Renal cortical epithelial cell (primary cell): ENCODE data around the gene ATP5F1B. TPM values are rescaled to one million over a fixed set of nuclear protein-coding genes. Genes with fewer than 3 reads are reported as not detected.
A peak's percentile ranks its signal among the peaks of the same experiment; 100 is the strongest.
"Not testable (repeated sequence)": the region's sequence is repeated elsewhere in the genome, so short reads cannot be mapped to it uniquely, and the experiment has no call there.

ENCODE experiments used
- DNase-seq: peaks from one replicate; pipeline ENCODE4 v3.0.0-alpha.2; 2011; ENCODE audit warnings: low read depth
- total RNA-seq: library from RNA; depleted of rRNA; stranded (reverse); fragments of >200 nt; gene quantifications from 2 replicates; pipeline ENCODE4 v1.2.3, GENCODE V29; 2014

The ATP5F1B gene
- 598 and 691 TPM in 2 replicates for total RNA-seq

DNA sequence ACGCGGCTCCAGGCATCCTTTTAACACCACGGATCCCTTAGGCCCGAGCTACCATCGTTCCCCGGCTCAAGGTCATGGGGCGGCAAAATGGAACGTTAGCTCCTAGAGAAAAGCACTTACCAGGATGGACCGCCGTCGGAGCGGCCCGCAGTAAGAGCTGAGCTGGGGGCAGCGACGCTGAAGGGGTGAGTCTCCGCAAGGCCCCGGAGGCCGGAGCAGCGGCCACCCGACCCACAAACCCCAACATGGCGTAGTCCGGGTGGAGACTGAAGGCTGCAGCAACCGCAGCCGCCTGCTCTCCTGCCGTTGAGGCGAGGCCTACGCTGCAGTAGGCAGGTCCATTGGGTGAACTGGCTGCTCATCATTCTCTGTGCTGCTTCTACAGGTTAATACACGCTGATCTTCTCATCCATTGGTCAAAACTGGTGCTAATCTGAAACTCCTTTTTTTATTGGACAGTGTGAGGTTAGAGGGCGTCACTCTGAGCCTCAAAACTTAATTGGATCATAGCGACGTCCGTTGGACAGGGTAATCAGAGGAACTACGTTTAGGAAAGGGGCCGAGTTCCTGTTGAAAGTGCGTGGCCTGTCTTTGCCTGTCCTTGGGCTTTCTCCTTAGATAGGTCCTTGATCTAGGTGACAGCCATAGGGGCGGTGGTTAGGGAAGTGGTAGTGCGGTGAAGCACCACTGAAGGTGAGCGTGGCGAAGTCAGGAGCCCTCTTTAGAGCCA, at the start of gene ATP5F1B:
TSS of gene ATP5F1B (minus strand) at position 268 of the 730 bp plus-strand sequence. CDS start at position 247, 21 bp downstream.
- DNase-seq = peak; percentile 100

DNA sequence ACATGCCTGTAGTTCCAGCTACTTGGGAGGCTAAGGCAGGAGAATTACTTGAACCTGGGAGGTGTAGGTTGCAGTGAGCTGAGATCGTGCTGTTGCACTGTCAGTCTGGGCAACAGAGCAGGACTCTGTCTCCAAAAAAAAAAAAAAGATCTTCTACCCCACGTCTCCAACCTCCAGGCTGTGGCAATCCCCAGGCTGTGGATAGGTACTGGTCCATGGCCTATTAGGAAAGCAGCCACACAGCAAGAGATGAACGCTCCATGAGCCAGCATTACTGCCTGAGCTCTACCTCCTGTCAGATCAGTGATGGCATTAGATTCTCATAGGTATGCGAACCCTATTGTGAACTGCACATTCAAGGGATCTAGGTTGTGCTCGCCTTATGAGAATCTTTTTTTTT, 48.4 kb upstream of the ATP5F1B start:
- DNase-seq = no peak

DNA sequence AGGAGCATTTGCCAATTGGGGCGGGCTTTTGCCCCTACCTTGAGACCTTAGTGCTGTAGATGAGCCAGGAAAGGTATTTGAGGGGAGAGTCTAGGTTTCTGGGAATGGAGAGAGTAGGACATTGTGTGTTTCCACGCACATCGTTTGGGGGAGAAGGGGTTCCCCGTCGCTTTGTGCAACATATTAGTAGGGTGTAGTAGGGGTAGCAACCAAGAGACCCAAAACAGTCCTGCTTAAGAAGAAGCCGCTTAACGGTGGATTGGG, 43.0 kb upstream of the ATP5F1B start:
- no peak for DNase-seq

DNA sequence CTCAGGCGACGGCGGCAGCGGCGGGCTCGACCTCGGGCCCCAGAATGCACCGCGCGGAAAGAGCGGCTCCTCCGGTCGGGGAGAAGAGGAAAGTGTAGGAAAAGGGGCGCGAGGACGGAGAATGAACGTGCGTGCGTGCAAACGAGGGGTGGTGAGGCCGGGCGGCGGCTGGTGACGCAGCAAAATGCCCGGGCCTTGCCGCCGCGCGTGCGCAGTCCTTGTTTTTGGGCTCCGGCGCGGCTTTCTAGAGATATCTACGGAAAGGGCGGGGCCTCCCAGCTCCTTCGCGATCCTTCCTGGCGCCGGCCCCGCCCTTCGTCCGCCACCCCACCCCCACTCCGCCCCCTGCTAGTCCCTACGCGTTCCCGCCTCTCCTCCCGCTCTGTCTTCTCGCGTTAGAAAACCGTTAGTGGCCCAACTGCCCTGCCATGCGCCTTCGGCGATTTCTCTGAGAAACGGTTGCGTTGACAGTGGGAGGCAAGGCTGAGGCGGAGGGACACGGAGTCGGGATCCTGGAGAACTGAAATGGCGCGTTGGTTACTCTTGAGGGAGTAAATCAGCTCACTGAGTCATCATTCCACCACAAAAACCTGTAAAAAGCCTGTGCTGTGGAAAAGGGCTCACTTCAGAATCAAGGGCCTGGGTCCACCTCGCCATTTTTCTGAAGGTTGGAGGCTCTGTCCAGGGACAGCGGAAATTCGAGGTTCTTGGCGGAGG, 42.5 kb upstream of the ATP5F1B start, which contains the start of gene PTGES3:
TSS of gene PTGES3 (minus strand) at position 156 of the 717 bp plus-strand sequence. CDS start 285 bp downstream, outside the sequence.
- DNase-seq = peak; percentile 92

DNA sequence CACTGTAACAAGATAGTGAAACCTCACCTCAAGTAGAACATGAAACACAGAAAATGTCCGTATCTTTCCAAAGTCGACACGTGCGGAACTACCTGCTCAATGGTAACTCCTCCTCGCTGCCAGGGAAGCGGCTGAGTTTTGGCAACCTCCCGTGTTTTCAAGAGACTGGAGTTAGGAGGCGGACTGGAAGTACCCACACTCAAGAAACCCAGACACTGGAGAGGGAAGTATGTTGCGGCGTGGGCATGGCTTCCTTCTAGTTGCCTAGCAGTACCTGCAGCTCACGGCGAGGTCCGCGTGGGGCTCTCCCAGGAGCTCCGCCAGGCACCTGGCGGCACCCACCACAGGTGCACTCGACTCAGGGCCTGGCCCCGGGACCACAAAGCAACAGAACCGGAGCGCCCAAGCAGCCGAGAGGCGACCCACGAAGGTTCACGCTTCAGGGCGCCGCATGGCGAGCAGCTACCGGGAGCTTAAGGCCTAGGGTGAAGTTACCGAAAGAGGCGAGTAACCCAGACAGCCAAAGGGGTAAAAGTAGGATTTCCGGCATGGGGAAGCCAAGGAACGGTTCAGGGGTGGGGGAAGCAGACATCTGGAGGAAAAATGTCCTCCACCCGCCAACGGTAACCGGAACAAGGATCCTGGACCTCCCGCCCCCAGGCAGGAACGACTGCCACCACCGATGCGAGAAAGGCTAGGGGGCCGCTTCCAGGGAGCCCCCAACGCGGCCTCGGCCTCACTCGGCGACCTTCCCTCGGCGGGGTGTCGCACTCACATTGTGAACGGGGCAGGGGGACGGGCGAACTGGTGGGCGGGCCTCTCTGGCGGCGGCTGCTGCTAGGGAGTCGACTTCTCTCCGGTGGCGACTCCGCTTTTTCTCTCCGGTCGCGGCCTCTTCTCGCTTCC, 41.7 kb upstream of the ATP5F1B start:
- DNase-seq = peak; percentile 30

DNA sequence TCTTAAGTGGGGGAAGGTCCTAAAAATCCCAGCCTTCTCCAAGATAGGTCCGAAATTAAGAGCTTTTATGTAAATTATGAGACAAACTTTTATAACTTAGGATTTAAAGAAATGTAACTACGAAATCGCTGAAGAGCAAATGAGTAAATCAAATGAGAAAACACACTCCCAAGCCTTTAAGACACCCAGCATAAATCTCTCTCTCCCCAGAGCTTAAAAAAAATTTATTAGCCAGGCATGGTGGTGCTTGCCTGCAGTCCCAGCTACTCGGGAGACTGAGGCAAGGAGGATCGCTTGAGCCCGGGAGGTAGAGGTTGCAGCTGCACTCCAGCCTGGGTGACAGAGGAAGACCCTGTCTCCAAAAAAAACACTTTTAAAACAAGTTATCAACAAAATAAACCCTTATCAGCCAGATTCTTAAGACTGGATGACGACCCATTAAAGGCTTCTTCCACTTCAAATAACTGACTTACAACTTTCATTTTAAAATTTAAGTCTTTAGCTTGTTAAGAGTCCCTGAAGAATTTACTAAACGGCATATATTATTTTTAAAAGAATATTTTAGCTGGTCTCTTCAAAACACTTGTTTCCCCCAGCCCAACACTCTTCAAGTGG, 39.1 kb upstream of the ATP5F1B start:
- DNase-seq = no peak

DNA sequence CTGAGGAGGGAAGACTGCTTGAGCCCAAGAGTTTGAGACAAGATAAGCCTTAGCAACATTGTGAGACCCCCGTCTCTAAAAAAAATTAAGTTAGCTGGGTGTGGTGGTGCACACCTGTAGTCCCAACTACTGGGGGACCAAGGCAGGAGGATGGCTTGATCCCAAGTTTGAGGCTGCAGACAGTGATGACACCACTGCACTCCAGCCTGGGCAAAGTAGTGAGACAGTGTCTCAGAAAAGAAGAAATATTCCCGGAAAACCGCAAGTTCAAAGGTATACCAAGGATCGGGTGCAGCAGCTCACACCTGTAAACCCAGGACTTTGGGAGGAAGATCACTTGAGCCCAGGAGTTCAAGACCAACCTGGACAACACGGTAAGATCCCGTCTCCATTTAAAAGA, 36.5 kb upstream of the ATP5F1B start:
- no peak for DNase-seq

DNA sequence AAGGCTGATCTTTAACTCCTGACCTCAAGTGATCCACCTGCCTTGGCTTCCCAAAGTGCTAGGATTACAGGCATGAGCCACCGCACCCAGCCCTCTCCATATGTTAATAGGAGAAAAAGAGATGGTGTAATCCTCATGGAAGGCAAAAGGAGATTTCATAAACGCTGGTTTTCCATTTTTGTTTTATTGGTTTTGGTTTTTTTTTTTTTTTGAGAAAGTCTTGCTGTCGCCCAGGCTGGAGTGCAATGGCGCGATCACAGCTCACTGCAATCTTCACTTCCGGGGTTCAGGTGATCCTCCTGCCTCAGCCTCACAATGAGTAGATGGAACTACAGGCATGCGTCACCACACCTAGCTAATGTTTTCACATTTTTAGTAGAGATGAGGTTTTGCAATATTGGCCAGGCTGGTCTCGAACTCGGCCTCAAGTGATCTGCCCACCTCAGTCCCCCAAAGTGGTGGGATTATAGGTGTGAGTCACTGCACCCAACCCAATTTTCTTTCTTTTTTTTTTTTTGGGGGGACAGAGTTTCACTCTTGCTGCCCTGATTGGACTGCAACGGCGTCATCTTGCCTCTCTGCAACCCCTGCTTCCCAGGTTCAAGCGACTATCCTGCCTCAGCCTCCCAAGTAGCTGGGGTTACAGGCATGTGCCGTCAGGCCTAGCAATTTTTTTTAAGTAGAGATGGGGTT, 34.2 kb upstream of the ATP5F1B start:
- no peak for DNase-seq

DNA sequence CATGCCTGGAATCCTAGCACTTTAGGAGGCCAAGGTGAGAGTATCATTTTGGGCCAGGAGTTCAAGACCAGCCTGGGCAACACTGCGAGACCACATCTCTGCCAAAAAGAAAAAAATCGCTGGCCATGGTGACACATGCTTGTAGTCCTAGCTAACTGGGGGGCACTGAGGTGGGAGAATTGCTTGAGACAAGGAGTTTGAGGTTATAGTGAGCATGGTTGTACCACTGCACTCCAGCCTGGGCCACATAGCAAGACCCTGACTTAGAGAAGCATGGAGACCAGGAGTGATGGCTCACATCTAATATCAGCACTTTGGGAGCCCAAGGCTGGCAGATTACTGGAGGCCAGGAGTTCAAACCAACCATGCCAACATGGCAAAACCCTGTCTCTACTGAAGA, 33.1 kb upstream of the ATP5F1B start:
- no peak for DNase-seq

DNA sequence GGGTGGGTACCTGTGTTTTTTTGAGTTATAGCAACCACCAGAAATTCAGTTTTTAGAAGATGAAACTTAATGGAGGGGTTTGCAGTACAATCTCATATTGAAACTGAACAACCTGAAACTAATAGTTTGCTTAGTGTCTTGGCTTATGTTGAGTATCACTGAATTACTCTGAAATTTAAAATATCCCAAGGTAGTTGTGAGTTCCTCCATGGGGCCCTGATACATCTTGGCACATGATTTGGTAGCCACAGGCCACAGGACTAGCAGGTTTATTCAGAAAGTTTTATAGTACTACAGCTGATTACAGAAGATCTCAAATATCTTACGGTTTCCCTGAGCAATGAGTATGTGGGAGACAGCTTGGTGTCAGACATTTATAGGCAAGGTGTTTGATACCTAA, 31.9 kb upstream of the ATP5F1B start:
- DNase-seq = no peak

DNA sequence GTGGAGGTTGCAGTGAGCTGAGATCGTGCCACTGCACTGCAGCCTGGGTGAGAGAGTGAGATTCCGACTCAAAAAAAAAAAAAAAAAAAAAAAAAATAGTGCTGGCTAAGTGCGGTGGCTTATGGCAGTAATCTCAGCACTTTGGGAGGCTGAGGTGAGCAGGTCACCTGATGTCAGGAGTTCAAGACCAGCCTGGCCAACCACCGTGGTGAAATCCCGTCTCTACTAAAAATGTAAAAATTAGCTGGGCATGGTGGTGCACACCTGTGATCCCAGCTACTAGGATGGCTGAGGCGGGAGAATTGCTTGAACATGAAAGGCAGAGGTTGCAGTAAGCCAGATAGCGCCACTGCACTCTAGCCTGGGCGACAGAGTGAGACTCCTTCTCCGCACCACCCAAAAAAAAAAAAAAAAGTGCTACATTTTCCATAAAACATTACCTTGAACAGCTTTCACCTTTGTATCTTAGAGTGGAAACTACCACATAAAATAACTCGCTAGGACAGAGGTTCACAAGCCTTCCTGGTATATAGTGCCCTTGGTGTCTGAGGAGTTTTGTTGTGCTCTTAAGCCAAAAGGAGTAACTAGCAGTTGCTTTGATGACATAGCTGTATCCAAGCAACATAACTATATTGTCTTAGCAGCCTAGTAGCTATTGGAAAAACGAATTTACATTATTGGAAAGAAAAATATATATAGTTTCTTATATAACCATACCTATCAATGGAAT, 31.2 kb upstream of the ATP5F1B start:
- DNase-seq = no peak

DNA sequence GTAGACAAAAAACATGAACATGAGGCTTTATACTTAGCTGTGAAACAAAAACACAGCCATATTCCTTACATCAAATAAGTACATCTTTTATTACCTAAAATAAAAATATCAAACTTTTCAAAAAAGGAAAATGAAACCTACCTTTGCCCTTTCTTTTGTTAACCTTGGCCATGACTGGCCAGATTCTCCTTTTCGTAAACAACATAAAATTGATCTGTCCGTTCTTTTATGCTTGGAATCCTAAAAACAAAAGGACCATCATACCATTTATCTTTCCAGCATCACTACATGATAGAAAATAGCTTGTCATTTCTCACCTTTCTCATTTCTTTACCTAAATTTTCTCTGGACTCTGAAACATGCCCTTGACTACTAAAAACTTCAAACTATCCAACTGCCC, 25.8 kb upstream of the ATP5F1B start:
- DNase-seq = no peak

DNA sequence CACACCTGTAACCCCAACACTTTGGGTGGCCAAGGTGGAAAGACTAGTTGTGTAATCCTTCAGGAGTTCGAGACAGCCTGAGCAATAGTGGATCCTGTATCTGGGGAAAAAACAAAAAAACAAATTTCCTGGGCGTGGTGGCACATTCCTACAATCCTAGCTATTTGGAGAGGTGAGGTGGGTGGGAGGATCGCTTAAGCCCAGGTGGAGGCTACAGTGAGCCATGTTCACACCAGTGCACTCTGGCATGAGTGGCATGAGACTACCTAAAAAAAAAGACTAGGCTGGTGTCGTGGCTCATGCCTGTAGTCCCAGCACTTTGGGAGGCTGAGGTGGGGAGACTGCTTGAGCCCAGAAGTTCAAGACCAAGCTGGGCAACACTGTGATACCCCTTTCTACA, 25.1 kb upstream of the ATP5F1B start:
- DNase-seq = no peak

DNA sequence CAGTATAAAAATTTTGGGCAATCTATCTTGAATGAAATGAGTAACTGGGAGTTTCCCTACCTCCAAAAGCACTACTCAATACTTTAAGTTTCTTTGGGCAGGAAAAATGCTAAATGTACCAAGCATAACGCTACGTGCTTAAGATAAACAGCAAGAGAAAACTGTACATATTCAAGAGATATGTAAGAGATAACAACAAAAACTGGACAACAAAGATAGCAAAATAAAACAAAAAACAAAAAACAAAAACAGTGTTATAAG, 22.3 kb upstream of the ATP5F1B start:
- DNase-seq = no peak

DNA sequence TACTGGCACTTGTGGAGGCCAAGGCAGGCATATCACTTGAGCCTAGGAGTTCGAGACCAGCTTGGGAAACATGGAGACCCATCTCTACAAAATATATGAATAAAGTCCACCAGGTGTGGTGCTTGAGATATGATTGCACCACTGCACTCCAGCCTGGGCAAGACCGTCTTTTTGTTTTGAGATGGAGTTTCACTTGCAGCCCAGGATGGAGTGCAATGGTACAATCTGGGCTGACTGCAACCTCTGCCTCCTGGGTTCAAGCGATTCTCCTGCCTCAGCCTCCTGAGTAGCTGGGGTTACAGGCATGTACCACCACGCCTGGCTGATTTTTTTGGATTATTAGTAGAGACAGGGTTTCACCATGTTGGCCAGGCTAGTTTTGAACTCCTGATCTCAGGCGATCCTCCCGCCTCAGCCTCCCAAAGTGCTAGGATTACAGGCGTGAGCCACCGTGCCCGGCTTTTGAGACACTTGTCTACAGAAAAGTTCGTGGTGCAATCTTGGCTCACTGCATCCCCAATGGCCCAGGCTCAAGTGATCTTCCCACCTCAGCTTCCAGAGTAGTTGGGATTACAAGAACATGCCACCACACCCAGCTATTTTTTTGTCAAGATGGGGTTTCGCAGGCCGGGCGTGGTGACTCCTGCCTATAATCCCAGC, 16.3 kb upstream of the ATP5F1B start:
- DNase-seq = no peak

DNA sequence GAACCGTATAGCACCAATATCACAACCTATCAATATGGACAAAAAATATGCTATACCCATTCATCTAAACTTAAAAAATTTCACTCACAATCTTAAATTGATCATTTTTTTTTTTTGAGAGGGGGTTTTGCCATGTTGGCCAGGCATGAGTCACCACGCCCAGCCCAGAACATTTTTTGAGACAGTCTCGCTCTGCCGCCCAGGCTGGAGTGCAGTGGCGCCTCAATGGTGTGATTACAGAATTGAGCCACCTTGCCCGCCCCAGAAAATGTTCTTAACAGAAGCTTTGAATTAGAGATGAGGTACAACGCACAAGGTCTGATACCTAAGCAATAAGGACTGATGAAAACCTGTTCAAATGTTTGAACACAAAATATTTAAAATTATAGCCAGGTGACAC, 15.8 kb upstream of the ATP5F1B start:
- DNase-seq = no peak

DNA sequence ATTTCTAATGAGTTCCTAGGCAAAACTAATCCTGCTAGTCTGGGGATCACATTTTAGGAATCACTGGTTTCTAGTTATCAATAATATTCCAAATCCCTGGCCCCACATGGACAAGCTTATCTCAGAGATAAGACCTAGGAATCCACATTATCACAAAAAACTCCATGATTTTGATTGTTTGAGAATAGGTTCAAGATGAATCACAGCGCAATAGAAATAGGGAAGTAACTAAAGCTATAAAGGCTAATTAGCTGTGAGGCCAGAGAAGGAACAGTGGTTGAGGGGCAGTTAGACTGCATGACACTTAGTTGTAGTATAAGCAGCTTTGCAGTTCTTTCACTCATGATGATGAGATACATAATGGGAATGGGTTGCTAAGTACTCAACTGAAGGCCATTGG, 13.1 kb upstream of the ATP5F1B start:
- DNase-seq = no peak

DNA sequence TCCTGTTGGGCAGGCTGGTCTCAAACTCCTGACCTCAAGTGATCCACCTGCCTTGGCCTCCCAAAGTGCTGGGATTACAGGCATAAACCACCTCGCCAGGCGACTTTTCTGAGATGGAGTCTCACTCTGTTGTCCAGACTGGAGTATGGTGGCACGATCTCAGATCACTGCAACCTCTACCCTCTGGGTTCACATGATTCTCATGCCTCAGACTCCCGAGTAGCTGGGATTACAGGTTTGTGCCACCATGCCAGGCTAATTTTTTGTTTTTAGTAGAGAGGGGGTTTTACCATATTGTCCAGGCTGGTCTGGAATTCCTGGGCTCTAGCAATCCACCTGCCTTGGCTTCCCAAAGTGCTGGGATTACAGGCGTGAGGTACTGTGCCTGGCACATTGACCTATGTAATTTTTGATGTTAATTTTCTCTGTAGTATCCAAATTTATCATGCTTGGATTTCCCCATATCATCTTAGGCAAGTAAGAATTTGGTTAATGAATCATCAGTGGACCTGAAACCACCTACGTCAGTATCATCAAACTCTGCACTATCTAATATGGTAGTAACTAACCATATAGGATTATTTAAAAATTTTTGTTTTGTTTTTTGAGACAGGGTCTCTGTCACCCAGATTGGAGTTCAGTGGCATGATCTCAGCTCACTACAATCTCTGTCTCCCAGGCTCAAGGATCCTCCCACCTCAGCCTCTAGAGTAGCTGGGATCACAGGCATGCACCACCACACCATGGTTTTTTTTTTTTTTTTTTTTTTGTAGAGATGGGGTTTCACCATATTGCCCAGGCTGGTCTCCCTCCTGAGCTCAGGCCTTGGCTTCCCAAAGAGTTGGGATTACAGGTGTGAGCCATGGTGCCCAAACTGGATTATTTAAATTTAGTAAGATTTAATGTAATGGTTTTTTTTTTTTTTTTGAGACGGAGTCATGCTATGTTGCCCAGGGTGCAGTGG, 11.9 kb upstream of the ATP5F1B start:
- no peak for DNase-seq

DNA sequence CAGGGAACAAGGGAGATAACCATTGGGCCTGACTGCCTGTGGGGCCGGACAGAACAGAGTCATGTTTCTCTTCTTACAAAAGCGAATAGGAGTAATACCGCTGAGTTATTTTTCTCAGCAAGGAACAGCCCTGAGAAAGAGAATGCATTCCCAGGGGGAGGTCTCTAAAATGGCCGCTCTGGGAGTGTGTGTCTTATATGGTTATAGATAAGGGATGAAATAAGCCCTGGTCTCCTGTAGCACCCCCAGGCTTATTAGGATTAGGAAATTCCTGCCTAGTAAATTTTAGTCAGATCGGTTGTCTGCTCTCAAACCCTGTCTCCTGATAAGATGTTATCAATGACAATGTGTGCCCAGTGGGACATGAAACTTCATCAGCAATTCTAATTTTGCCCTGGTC, 8.0 kb upstream of the ATP5F1B start:
- not testable (repeated sequence) for DNase-seq
